SJCRH30 (cell line): ENCODE results near the gene CTBP1. TPM values are rescaled to one million over a fixed set of nuclear protein-coding genes. Genes with fewer than 3 reads are reported as not detected.

ENCODE experiments used
- DNase-seq, 2 experiments: peaks; one replicate each; pipeline ENCODE4 v3.0.0-alpha.2; 2015 to 2020
- H3K27ac ChIP-seq: fragments of 250-450 bp; sonication (Bioruptor Pico); 2 replicates; pipeline ENCODE4 v1.5.1; 2020; ENCODE audit warnings: mild to moderate bottlenecking, moderate library complexity
- H3K27me3 ChIP-seq: fragments of 250-450 bp; sonication (Bioruptor Pico); 2 replicates; pipeline ENCODE4 v1.5.1; 2020; ENCODE audit warnings: mild to moderate bottlenecking, moderate library complexity
- H3K36me3 ChIP-seq: fragments of 250-450 bp; sonication (Bioruptor Pico); 2 replicates; pipeline ENCODE4 v1.5.1; 2020; ENCODE audit warnings: mild to moderate bottlenecking, moderate library complexity
- H3K4me1 ChIP-seq: fragments of 250-450 bp; sonication (Bioruptor Pico); 2 replicates; pipeline ENCODE4 v1.5.1; 2020; ENCODE audit warnings: mild to moderate bottlenecking, moderate library complexity
- H3K4me3 ChIP-seq: fragments of 250-450 bp; sonication (Bioruptor Pico); 2 replicates; pipeline ENCODE4 v1.5.1; 2020; ENCODE audit warnings: mild to moderate bottlenecking, moderate library complexity
- H3K9me3 ChIP-seq: fragments of 250-450 bp; sonication (Bioruptor Pico); replicated peaks from 2 replicates; pipeline ENCODE4 v1.5.1; 2020; ENCODE audit warnings: mild to moderate bottlenecking, moderate library complexity
- total RNA-seq: library from RNA; depleted of rRNA; stranded (reverse); fragments of >200 nt; shearing (Covaris generic); gene quantifications from 2 replicates; pipeline ENCODE4 v1.2.3, GENCODE V29; 2014

Gene CTBP1
- total RNA-seq, 1 experiment from 2014 or later = 141 TPM

- DNase-seq = no peak
- H3K27me3 ChIP-seq = no peaks in the 10 kb centered on the region
- H3K4me1 ChIP-seq = no peaks in the 10 kb centered on the region
- no peaks in the 10 kb centered on the region for H3K9me3 ChIP-seq
- H3K27ac ChIP-seq = no peak overlapping the region
- H3K4me3 ChIP-seq = no peak overlapping the region
- H3K36me3 ChIP-seq = no peaks in the 10 kb centered on the region
These were observed 18.2 kb upstream of the CTBP1 start for GRCh38 chr4:1266881-1267763.

DNA sequence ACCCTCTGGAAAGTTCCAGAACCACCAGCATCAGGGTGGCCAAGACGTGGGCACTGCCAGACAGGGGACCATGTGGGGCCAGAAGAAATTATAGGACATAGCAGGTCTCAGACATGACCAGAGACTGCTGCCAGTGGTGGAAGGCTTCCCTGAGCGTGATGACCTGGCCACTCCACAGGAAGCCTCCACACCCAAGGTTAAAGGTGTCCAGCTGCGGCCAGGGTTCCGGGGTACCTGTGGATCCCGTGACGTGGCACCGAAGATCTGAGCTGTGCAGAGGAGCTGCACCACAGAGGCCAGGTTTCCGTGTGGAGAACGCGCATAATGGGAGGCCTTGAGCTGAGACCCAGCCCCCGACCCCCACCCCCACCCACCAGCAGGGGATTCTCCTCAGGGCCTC is 16.4 kb upstream of the CTBP1 start:
- Histone ChIP-seq H3K9me3 (no peaks in the 10 kb centered on the region), H3K36me3 (no peaks in the 10 kb centered on the region), H3K27me3 (no peaks in the 10 kb centered on the region), H3K27ac (no peak overlapping the region), H3K4me3 (no peak overlapping the region), H3K4me1 (no peaks in the 10 kb centered on the region)
- DNase-seq = no peak

DNA sequence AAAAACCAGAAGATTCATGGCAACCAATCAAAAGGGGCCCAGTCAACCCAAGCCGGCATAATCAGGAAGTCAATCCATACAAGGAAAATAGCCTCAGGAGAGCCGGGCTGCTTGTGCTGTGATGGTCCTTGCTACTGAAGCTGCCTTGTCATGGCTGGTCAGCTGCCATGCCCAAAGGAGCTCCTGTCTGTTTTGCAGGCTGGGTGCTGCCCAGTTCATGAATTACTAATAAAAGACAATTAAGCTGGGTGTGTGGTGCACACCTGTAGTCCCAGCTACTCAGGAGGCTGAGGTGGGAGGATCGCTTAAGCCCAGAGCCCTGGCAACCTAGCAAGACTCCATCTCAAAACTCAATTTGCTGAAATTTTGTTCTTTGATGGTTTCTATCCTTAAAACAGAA is 16.0 kb upstream of the CTBP1 start:
- H3K27ac ChIP-seq = no peak overlapping the region
- DNase-seq = no peak
- H3K4me1 ChIP-seq = no peaks in the 10 kb centered on the region
- H3K36me3 ChIP-seq = no peaks in the 10 kb centered on the region
- H3K9me3 ChIP-seq = no peaks in the 10 kb centered on the region
- no peaks in the 10 kb centered on the region for H3K27me3 ChIP-seq
- H3K4me3 ChIP-seq = no peak overlapping the region

DNA sequence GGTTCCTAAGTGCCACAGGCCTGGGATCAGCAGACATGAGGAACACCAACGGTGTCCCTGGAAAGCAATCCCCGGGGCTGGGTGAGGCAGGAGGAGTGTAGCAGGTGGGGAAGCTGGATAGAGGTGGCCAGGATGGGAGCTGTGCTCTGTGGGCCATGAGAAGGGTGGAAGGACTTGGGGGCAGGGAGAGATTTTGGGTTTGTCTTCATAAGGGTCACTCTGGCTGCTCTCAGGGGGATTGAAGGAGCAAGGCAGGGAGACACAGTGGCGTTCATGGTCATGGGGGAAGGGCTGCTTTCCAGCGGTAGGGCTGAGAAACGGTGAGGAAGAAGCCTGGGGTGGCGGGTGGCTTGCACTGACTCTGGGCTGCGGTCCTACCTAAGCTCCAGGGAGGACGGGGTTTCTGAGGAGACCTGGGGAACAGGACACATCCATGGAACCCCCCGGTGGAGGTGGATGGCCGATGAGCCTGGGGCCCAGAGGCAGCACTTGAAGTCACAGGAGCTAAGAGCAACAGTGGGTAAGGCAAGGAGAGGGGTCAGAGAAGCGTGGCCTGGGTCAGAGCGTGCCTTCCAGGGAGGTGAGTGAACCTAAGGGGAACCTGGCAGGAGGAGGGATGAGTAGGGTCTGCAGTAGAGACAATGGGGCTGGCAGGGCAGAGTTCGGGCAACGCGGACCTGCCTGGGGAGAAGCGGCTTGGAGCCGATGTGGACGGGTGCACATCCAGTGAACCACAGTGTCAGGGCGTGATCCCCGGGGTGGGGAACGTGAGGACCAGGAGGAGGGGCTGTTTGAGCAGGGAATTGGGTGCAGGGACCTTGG is 12.4 kb upstream of the CTBP1 start:
- Histone ChIP-seq H3K4me1 (no peaks in the 10 kb centered on the region), H3K27me3 (no peaks in the 10 kb centered on the region), H3K9me3 (no peaks in the 10 kb centered on the region), H3K4me3 (no peak overlapping the region), H3K27ac (no peak overlapping the region), H3K36me3 (no peaks in the 10 kb centered on the region)
- DNase-seq = no peak

GRCh38 chr4:1260418-1261106 is 11.6 kb upstream of the CTBP1 start:
- no peaks in the 10 kb centered on the region for H3K4me1 ChIP-seq
- H3K9me3 ChIP-seq = no peaks in the 10 kb centered on the region
- no peak overlapping the region for H3K4me3 ChIP-seq
- H3K27ac ChIP-seq = no peak overlapping the region
- DNase-seq = no peak
- no peaks in the 10 kb centered on the region for H3K27me3 ChIP-seq
- H3K36me3 ChIP-seq = no peaks in the 10 kb centered on the region

DNA sequence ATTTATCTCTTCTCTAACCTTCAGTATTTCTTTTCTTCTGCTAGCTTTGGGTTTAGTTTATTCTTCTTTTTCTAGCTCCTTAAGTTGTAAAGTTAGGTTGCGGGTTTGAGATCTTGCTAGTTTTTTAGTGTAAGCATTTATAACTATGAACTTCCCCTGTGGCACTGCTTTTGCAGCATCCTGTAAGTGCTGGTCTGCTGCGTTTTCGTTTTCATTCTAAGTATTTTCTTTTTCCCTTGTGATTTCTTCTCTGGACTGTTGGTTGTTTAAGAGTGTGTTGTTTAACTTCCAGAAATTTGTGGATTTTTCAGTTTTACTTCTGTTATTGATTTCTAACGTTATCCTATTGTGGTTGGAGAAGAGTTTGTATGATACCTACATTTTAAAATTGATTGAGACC is 11.0 kb upstream of the CTBP1 start:
- no peak overlapping the region for H3K4me3 ChIP-seq
- DNase-seq = no peak
- no peaks in the 10 kb centered on the region for H3K27me3 ChIP-seq
- no peaks in the 10 kb centered on the region for H3K9me3 ChIP-seq
- no peaks in the 10 kb centered on the region for H3K4me1 ChIP-seq
- no peak overlapping the region for H3K27ac ChIP-seq
- H3K36me3 ChIP-seq = no peaks in the 10 kb centered on the region

DNA sequence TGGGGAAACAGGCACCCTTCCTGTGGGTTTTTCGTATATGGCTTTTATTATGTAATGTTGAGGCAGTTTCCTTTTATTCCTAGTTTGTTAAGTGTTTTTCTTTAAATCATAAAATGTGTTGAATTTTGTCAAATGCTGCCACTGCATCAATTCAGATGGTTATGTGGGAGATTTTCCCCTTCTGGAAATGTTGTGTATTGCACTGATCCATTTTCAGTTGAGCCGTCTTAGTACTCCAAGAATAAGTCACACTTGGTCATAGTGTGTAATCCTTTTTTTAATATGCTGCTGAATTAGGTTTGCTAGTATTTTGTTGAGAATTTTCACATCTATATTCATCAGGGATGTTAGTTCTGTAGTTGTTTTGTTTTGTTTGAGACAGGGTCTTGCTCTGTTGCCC is 9.5 kb upstream of the CTBP1 start:
- Histone ChIP-seq H3K27me3 (no peaks in the 10 kb centered on the region), H3K4me3 (no peak overlapping the region), H3K36me3 (no peaks in the 10 kb centered on the region), H3K4me1 (no peaks in the 10 kb centered on the region), H3K9me3 (peaks cover 4% of the 10 kb centered on the region; the same call in 1 of the 2 replicates), H3K27ac (no peak overlapping the region)
- DNase-seq = no peak

DNA sequence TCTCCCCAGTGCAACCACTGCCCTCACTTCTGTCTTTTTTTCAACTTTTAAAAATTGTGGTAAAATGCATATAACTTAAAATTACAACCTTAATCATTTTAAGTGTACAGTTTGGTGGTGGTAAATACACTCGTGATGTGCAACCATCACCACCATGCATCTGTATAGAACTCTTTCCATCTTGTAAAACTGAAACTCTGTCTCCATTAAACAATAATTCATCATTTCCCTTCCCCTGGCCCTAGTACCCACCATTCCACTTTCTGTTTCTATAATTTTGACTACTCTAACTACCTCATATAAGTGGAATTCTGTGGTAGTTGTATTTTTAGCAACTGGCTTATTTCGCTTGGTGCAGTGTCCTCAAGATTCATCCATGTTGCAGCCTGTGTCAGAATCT is 6.8 kb upstream of the CTBP1 start:
- Histone ChIP-seq H3K36me3 (no peaks in the 10 kb centered on the region), H3K27ac (no peak overlapping the region), H3K27me3 (no peaks in the 10 kb centered on the region), H3K4me1 (no peaks in the 10 kb centered on the region), H3K4me3 (no peak overlapping the region), H3K9me3 (peaks cover 4% of the 10 kb centered on the region; the same call in 1 of the 2 replicates)
- DNase-seq = no peak

GRCh38 chr4:1255151-1255550 is 6.2 kb upstream of the CTBP1 start:
- Histone ChIP-seq H3K4me3 (no peak overlapping the region), H3K9me3 (peaks cover 4% of the 10 kb centered on the region; the same call in 1 of the 2 replicates), H3K4me1 (peaks cover 2% of the 10 kb centered on the region; the same call in 1 of the 2 replicates), H3K27me3 (no peaks in the 10 kb centered on the region), H3K27ac (no peak overlapping the region), H3K36me3 (no peaks in the 10 kb centered on the region)
- DNase-seq = no peak

DNA sequence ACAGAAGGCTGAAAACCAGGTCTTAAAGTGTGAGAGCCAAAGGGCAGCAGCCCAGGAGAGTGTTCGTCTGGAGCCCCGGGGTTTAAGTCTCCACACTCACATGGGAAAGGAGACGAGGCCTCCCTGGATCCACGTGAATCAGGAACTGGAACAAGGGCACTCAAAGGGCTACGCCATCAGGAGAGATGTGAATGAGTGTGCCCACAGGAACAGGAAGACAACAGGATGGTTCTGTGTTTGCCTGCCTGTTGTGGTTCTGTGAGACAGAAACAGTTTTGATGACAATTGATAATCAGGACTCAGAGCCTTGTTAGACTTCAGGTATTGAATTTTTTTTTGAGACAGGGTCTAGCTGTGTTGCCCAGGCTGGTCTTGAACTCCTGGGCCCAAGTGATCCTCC is 4.9 kb upstream of the CTBP1 start:
- Histone ChIP-seq H3K27me3 (no peaks in the 10 kb centered on the region), H3K4me3 (no peak overlapping the region), H3K27ac (no peak overlapping the region), H3K36me3 (no peaks in the 10 kb centered on the region), H3K9me3 (peaks cover 4% of the 10 kb centered on the region; the same call in 1 of the 2 replicates), H3K4me1 (peaks cover 5% of the 10 kb centered on the region; the same call in 1 of the 2 replicates)
- DNase-seq = no peak

DNA sequence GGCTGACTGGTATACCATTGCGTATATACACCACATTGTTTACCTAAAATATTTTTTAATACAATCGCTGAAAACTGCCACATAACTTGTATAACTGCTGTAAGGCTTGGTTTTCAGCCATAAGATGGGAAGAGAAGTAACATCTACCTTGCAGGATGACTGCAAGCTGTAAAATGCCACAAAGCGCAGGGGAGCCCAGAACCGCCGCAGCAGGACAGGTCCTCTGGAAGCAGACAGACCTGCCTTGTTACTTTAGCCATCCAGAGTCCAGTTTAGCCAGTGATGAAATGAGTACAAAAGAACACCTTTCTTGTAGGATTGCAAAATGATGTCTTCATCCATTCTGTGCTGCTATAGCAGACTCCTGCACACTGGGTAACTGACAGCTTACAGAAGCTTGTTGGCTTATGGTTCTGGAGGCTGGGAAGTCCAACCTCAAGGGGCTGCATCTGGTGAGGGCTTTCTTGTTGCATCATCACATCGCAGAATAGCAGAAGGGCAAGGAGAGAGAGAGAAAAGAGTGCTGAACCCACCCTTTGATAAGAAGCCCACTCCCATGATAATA is 4.1 kb upstream of the CTBP1 start:
- H3K27me3 ChIP-seq = no peaks in the 10 kb centered on the region
- H3K36me3 ChIP-seq = no peaks in the 10 kb centered on the region
- H3K9me3 ChIP-seq = peaks cover 4% of the 10 kb centered on the region; the same call in 1 of the 2 replicates
- no peak overlapping the region for H3K4me3 ChIP-seq
- peaks cover 5% of the 10 kb centered on the region; the same call in 1 of the 2 replicates for H3K4me1 ChIP-seq
- DNase-seq = no peak
- no peak overlapping the region for H3K27ac ChIP-seq

GRCh38 chr4:1251773-1252066 is 2.8 kb upstream of the CTBP1 start:
- no peak overlapping the region for H3K4me3 ChIP-seq
- H3K27me3 ChIP-seq = no peaks in the 10 kb centered on the region
- H3K9me3 ChIP-seq = peaks cover 4% of the 10 kb centered on the region; the same call in 1 of the 2 replicates
- no peak for DNase-seq
- no peaks in the 10 kb centered on the region for H3K36me3 ChIP-seq
- no peak overlapping the region for H3K27ac ChIP-seq
- peaks cover 9% of the 10 kb centered on the region for H3K4me1 ChIP-seq

DNA sequence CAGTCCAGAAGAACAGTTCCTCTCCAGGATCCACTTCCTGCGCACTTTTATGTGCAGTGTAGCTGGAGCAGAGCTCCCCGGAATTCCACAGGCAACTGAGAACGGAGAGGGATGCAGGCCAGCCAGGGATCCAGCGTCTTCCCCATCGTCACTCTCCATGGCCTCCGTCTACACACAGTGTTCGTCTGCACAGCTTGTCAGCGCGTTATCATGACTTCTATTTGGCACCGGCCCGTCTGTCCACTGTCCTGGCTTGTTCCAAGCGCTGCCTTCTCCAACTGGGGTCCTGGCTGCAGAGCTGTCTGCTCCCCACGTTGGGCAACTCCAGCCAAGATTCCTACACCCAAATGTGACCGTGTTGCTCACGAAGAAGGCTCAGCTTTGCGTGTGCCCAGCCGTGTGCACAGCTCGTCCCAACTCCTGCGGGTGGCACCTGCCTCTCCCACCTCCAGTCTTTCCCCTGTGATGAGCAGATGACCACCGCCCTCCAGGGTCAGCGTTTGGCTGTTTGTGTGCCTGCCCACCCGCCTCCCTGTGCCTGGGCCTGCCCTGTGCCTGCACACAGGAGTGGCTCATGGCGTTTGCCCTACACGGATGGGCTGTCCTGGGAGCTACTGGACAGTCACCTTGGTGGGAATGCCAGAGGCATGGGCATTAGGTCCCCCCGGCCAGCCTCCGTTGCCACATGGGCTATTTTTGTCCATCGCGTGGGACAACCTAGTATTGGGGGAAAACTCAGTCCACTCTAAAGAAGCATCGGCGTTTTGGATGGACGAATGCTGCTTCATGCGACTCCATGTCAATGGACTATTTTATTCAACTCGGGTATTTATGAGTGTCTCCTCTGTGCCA is 2.2 kb upstream of the CTBP1 start:
- Histone ChIP-seq H3K27ac (no peak overlapping the region), H3K36me3 (no peaks in the 10 kb centered on the region), H3K4me1 (peaks cover 9% of the 10 kb centered on the region), H3K27me3 (no peaks in the 10 kb centered on the region), H3K9me3 (peaks cover 4% of the 10 kb centered on the region; the same call in 1 of the 2 replicates), H3K4me3 (no peak overlapping the region)
- no peak for DNase-seq

GRCh38 chr4:1250527-1250812 is 1.5 kb upstream of the CTBP1 start:
- Histone ChIP-seq H3K4me3 (no peak overlapping the region; the same call in 1 of the 2 replicates), H3K9me3 (peaks cover 4% of the 10 kb centered on the region; the same call in 1 of the 2 replicates), H3K27me3 (no peaks in the 10 kb centered on the region), H3K4me1 (peaks cover 9% of the 10 kb centered on the region), H3K27ac (no peak overlapping the region; the same call in 1 of the 2 replicates), H3K36me3 (no peaks in the 10 kb centered on the region)
- no peak for DNase-seq
